PC-9 (cell line): Measurements from ENCODE around the gene CBL.

Experiments
- CTCF ChIP-seq: fragments of 200-600 bp; sonication (generic); conservative IDR thresholded peaks from 2 replicates; pipeline ENCODE4 v1.6.1; 2017; ENCODE audit warnings: mixed run types, antibody characterized with exemption, mild to moderate bottlenecking, moderate library complexity
- EZH2 ChIP-seq: fragments of 200-600 bp; sonication (generic); IDR thresholded peaks from 2 replicates; pipeline ENCODE4 v1.8.0; 2017; ENCODE audit warnings: antibody characterized with exemption, low read depth

DNA sequence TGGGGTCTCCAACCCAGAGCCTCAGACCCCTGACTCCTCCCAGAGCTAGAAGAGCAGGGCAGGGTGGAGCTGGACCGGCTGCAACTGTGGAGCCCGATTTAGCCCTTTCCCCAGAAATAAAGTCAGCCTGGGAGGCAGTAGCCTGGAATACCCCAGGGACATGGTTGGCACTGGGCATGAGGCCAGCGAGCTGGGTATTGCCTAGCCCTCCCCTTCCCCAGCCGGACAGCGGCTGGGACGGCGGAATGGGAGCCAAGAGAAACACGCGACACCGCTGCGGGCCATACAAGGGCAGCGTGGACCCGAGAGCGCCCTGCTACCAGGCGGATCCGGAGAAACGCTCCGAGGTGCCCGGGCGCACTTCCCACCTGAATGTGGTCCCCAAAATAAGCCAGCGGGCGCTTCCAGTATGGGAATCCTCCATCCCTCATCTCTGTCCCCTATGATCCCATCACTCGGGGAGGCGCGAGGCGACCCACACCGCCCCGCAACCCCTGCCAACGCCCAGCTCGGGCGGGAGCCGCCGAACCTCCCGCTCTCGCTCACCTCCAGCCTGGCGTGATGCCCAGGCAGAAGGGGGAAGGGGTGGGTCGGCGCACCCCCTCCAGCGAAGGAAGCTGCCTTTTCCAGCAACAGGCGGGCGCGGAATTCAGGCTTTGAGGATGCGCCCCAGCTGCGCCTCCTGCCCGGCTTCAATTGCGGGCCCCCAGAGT is 110.0 kb downstream of the CBL start:
- TF ChIP-seq CTCF, result no peak
- peak; percentile 71; the same call in 1 of the 2 replicates for TF ChIP-seq EZH2
